MM.1S (cell line): Measurements from ENCODE around the gene EFCAB6.

ENCODE experiments used
- DNase-seq: peaks from one replicate; pipeline ENCODE4 v3.0.0-alpha.2; 2015
- H2AFZ ChIP-seq: fragments of 300-600 bp; sonication (generic); 2 replicates; pipeline ENCODE4 v1.6.0; 2016; ENCODE audit warnings: antibody characterized with exemption, low read length
- H3F3A ChIP-seq: fragments of 300-600 bp; sonication (generic); 2 replicates; pipeline ENCODE4 v1.6.1; 2016; ENCODE audit warnings: mild to moderate bottlenecking, antibody characterized with exemption, low read length, moderate library complexity, mixed read lengths; ENCODE audit not compliant: insufficient read depth
- H3K27ac ChIP-seq: fragments of 300-600 bp; sonication (generic); 2 replicates; pipeline ENCODE4 v1.5.1; 2016; ENCODE audit warnings: mild to moderate bottlenecking, low read length
- H3K27me3 ChIP-seq: fragments of 300-600 bp; sonication (generic); replicated peaks from 2 replicates; pipeline ENCODE4 v1.6.0; 2016; ENCODE audit warnings: low read length; ENCODE audit not compliant: insufficient read depth
- H3K36me3 ChIP-seq: fragments of 300-600 bp; sonication (generic); replicated peaks from 2 replicates; pipeline ENCODE4 v1.6.1; 2016; ENCODE audit warnings: mild to moderate bottlenecking, low read length, mixed read lengths; ENCODE audit not compliant: insufficient read depth
- H3K4me1 ChIP-seq: fragments of 300-600 bp; sonication (generic); 2 replicates; pipeline ENCODE4 v1.6.1; 2016; ENCODE audit warnings: low read length, mixed read lengths
- H3K4me2 ChIP-seq: fragments of 300-600 bp; sonication (generic); 2 replicates; pipeline ENCODE4 v1.6.0; 2016; ENCODE audit warnings: low read depth, low read length
- H3K4me3 ChIP-seq: fragments of 300-600 bp; sonication (generic); 2 replicates; pipeline ENCODE4 v1.5.1; 2016; ENCODE audit warnings: low read length, mixed read lengths
- H3K79me2 ChIP-seq: fragments of 300-600 bp; sonication (generic); 2 replicates; pipeline ENCODE4 v1.6.1; 2016; ENCODE audit warnings: mixed run types, low read length, mixed read lengths
- H3K9ac ChIP-seq: fragments of 300-600 bp; sonication (generic); 2 replicates; pipeline ENCODE4 v1.6.1; 2016; ENCODE audit warnings: low read length, mixed read lengths
- H3K9me2 ChIP-seq: fragments of 300-600 bp; sonication (generic); replicated peaks from 2 replicates; pipeline ENCODE4 v1.6.1; 2016; ENCODE audit warnings: mild to moderate bottlenecking, low read length, mixed read lengths; ENCODE audit not compliant: insufficient read depth
- H3K9me3 ChIP-seq: fragments of 300-600 bp; sonication (generic); replicated peaks from 2 replicates; pipeline ENCODE4 v1.6.1; 2016; ENCODE audit warnings: mild to moderate bottlenecking, low read length, mixed read lengths; ENCODE audit not compliant: insufficient read depth
- H4K20me1 ChIP-seq: fragments of 300-600 bp; sonication (generic); 2 replicates; pipeline ENCODE4 v1.6.1; 2016; ENCODE audit warnings: mild to moderate bottlenecking, low read length, moderate library complexity, mixed read lengths; ENCODE audit not compliant: insufficient read depth
- CTCF ChIP-seq: fragments of 300-600 bp; sonication (generic); IDR thresholded peaks from 2 replicates; pipeline ENCODE4 v1.5.1; 2016; ENCODE audit warnings: antibody characterized with exemption, low read length, mixed read lengths
- EZH2 ChIP-seq: fragments of 300-600 bp; sonication (generic); optimal IDR thresholded peaks from 2 replicates; pipeline ENCODE3; 2017; ENCODE audit warnings: low read depth, mild to moderate bottlenecking, antibody characterized with exemption, low read length, mixed read lengths
- EZH2phosphoT487 ChIP-seq: fragments of 300-600 bp; sonication (generic); IDR thresholded peaks from 2 replicates; pipeline ENCODE4 v1.6.1; 2018; ENCODE audit warnings: antibody characterized with exemption, low read length

Gene EFCAB6

GRCh38 chr22:43483266-43483665 is 328.8 kb downstream of the EFCAB6 start:
- no peak for DNase-seq
- Histone ChIP-seq H3F3A (no peaks in the 10 kb centered on the region), H3K36me3 (no peaks in the 10 kb centered on the region), H4K20me1 (no peaks in the 10 kb centered on the region), H3K4me2 (no peak overlapping the region), H3K9ac (no peak overlapping the region), H3K9me2 (no peaks in the 10 kb centered on the region), H3K4me1 (no peaks in the 10 kb centered on the region), H3K4me3 (no peak overlapping the region), H3K27me3 (peaks cover 28% of the 10 kb centered on the region), H3K27ac (no peak overlapping the region), H2AFZ (no peak overlapping the region), H3K79me2 (no peaks in the 10 kb centered on the region), H3K9me3 (no peaks in the 10 kb centered on the region)
- TF ChIP-seq CTCF (no peak), EZH2phosphoT487 (no peak), EZH2 (no peak)

GRCh38 chr22:43482318-43482625 is 329.8 kb downstream of the EFCAB6 start:
- Histone ChIP-seq H3K4me2 (no peak overlapping the region), H3K4me3 (no peak overlapping the region), H3K9me3 (no peaks in the 10 kb centered on the region), H3K36me3 (no peaks in the 10 kb centered on the region), H2AFZ (no peak overlapping the region), H3K9ac (no peak overlapping the region), H3K4me1 (no peaks in the 10 kb centered on the region), H3F3A (no peaks in the 10 kb centered on the region), H3K9me2 (no peaks in the 10 kb centered on the region), H4K20me1 (no peaks in the 10 kb centered on the region), H3K79me2 (no peaks in the 10 kb centered on the region), H3K27ac (no peak overlapping the region), H3K27me3 (peaks cover 19% of the 10 kb centered on the region)
- no peak for DNase-seq
- no peak for TF ChIP-seq EZH2phosphoT487

DNA sequence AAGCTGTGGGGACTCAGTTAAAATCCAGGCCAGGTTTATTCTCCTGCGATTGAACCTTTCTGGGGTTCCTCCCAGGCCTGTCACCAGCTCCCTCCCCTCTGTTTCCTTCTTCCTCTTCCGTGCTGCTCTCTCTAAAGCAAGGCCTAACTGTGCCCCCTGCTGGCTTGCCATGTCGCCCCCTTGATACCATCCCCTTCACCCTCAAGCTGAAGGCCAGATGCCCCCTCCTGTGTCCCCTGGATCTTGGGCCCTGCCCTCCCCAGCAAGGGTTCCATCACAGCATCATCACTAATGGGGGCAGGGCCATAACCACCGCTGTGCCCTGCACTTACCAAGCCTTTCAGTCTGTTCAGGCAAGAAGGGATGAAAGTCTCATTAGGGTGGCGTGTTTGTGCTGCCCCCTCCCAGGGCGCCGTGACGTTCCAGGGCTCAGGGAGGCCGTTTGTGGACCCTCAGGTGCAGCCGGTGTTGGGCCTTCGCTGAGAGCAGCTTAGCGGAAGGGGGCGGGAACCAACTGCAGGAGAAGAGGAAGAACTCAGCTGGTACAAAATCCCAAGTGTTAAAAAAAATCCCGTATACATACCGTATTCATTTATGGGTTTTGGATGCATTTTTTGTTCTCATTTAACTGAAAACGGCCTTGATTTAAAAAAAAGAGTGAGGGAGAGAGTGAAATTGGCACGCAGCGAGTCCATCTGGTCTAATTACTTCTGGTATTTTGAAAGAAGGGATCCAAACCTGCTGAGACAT is 330.4 kb downstream of the EFCAB6 start:
- TF ChIP-seq CTCF = no peak; the same call in 1 of the 2 replicates
- TF ChIP-seq EZH2 = no peak
- TF ChIP-seq EZH2phosphoT487 = no peak
- no peaks in the 10 kb centered on the region for H3K36me3 ChIP-seq

DNA sequence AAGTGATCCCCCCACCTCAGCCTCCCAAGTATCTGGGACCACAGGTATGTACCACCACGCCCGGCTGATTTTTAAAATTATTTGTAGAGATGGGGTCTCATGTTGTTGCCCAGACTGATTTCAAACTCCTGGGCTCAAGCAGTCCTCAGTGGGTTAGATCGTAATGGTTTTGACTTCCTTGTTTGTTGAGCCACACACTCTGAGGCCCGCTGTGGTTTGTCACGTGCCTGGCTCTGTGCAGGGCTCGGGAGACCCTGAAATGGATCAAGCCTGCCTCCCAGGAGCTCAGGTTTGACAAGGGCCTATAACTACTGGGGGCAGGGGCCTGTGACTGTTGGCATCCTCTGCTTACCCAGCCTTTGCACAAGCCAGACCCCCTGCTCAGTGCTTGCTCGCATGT is 332.1 kb downstream of the EFCAB6 start:
- no peak for DNase-seq
- H3K9ac ChIP-seq = no peak overlapping the region

More for the DNA sequence above, 330.4 kb downstream of the EFCAB6 start:
- peaks cover 13% of the 10 kb centered on the region for H3K27me3 ChIP-seq
- no peak overlapping the region for H3K4me2 ChIP-seq
- H3K79me2 ChIP-seq = no peaks in the 10 kb centered on the region
- no peak overlapping the region for H3K4me3 ChIP-seq
- H3K9me3 ChIP-seq = no peaks in the 10 kb centered on the region
- no peaks in the 10 kb centered on the region for H3K9me2 ChIP-seq
- H3K27ac ChIP-seq = no peak overlapping the region
- DNase-seq = no peak
- no peak overlapping the region for H2AFZ ChIP-seq
- no peaks in the 10 kb centered on the region for H3K4me1 ChIP-seq
- H3F3A ChIP-seq = no peaks in the 10 kb centered on the region
- no peaks in the 10 kb centered on the region for H4K20me1 ChIP-seq
- no peak overlapping the region for H3K9ac ChIP-seq

More for the DNA sequence above, 332.1 kb downstream of the EFCAB6 start:
- Histone ChIP-seq H3K4me3 (no peak overlapping the region), H3K9me2 (no peaks in the 10 kb centered on the region), H3K9me3 (no peaks in the 10 kb centered on the region), H3K4me1 (no peaks in the 10 kb centered on the region), H3K79me2 (no peaks in the 10 kb centered on the region), H4K20me1 (no peaks in the 10 kb centered on the region), H3F3A (no peaks in the 10 kb centered on the region), H2AFZ (no peak overlapping the region), H3K27ac (no peak overlapping the region), H3K4me2 (no peak overlapping the region), H3K27me3 (no peaks in the 10 kb centered on the region; the same call in 1 of the 2 replicates), H3K36me3 (no peaks in the 10 kb centered on the region)
- TF ChIP-seq EZH2 = no peak
